Measurements from ENCODE around the gene POLA1. TPM values are rescaled to one million over a fixed set of nuclear protein-coding genes. Genes with fewer than 3 reads are reported as not detected.

Gene POLA1
- total and polyA plus RNA-seq, 2 of the 4 experiments (the other 2 are of a cell fraction), result 4.0 to 15.1 TPM

DNA sequence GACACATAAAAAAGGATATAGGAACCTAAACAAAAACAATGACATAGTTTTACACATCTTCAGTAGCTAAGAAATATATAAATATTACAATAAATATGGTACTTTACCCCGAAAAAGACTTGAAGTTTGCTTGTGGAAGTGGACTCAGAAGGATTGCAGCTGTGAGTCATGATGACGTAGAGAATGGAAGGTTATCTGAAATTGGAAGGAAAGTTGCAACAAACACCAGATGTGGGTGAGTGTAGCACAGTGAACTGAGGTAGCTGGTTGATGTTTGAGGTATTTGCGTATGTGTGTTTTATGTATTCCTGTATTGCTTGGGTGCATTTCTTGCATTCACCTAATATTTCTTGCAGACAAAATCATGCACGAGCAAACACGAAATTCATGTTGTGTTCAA, 209.1 kb downstream of the POLA1 start:
- H3K27me3 ChIP-seq (ENCODE audit: control insufficient read depth, insufficient read depth, low read length), result no peaks in the 10 kb centered on the region
- peak; percentile 96 for DNase-seq
- no peak overlapping the region for H3K27ac ChIP-seq (ENCODE audit: insufficient read depth, low read length)
- no peaks in the 10 kb centered on the region for H3K9me1 ChIP-seq (ENCODE audit: insufficient read depth, low read length)
- peak overlapping the region; percentile 61 for H2BK5ac ChIP-seq (ENCODE audit: low read depth, low read length, poor library complexity, severe bottlenecking)
- no peak overlapping the region for H4K5ac ChIP-seq (ENCODE audit: low read depth, low read length)
- no peak overlapping the region for H3K18ac ChIP-seq (ENCODE audit: low read depth, low read length)
- no peak overlapping the region for H2BK20ac ChIP-seq (ENCODE audit: low read depth, low read length)
- H3K4me3 ChIP-seq (ENCODE audit: insufficient read depth, low read depth, low read length), result no peak overlapping the region
- H4K20me1 ChIP-seq (ENCODE audit: insufficient read depth, low read length), result no peaks in the 10 kb centered on the region
- no peak overlapping the region for H2AFZ ChIP-seq (replicated peaks; ENCODE audit: low read length, poor library complexity)
- ChIA-PET POLR2A (ENCODE audit: unreplicated experiment) (no interaction called here), CTCF (interaction anchor here (1.3 kb wide), 1 partner anchor 29 kb away, joined by 3 read pairs; no protein-coding TSS in a partner anchor)
- in situ Hi-C loops (cut with MboI; ENCODE audit: low sequenced_read_pairs) (no loop called here), intact Hi-C loops (cut with micrococcal nuclease) (no loop called here), dilution Hi-C loops (cut with HindIII; ENCODE audit: low sequenced_read_pairs, unreplicated experiment) (no loop called here)
- TF ChIP-seq POLR2A (IDR thresholded peaks at IDR 0.05; ENCODE audit: low read depth, low read length) (no peak), MAZ (IDR thresholded peaks at IDR 0.05; ENCODE audit: borderline replicate concordance, low read depth, low read length) (no peak), FOS (IDR thresholded peaks at IDR 0.05; ENCODE audit: low read depth, low read length) (peak; percentile 81), CHD1 (IDR thresholded peaks at IDR 0.05; ENCODE audit: low read depth, low read length) (no peak), CEBPB (IDR thresholded peaks at IDR 0.05; ENCODE audit: low read depth, low read length) (peak; percentile 78), CTCF (conservative IDR thresholded peaks at IDR 0.05; ENCODE audit: low read depth, low read length) (no peak), MXI1 (IDR thresholded peaks at IDR 0.05; ENCODE audit: borderline replicate concordance, low read depth, low read length) (no peak), ELK1 (IDR thresholded peaks at IDR 0.05; ENCODE audit: borderline replicate concordance, low read depth, low read length) (no peak), USF2 (IDR thresholded peaks at IDR 0.05; ENCODE audit: low read depth, low read length) (no peak), BHLHE40 (IDR thresholded peaks at IDR 0.05; ENCODE audit: low read depth, low read length) (0 out of 2 replicates have a peak, but pooled peaks have one; percentile 11), NFE2L2 (IDR thresholded peaks at IDR 0.05; ENCODE audit: low read depth, low read length) (no peak; the same call in 1 of the 2 replicates), RAD21 (IDR thresholded peaks at IDR 0.05; ENCODE audit: low read length) (no peak), MAFK (IDR thresholded peaks at IDR 0.05; ENCODE audit: low read depth, low read length) (no peak), SMC3 (IDR thresholded peaks at IDR 0.05; ENCODE audit: low read depth, low read length) (no peak), RCOR1 (IDR thresholded peaks at IDR 0.05; ENCODE audit: insufficient replicate concordance, low read length) (no peak), RFX5 (IDR thresholded peaks at IDR 0.05; ENCODE audit: low read depth, low read length) (no peak)
- BruUV-seq (replicated peaks), result no TSS peak
- H3K79me1 ChIP-seq (ENCODE audit: low read depth in 1 of 2, low read length in 2 of 2), result no peaks in the 10 kb centered on the region
- H3K4ac ChIP-seq (ENCODE audit: low read depth, low read length), result no peak overlapping the region
- H2AK9ac ChIP-seq (replicated peaks; ENCODE audit: low read depth, low read length, poor library complexity), result no peak overlapping the region
- no peak overlapping the region for H2AK5ac ChIP-seq (ENCODE audit: low read depth, low read length)
- H3K4me2 ChIP-seq (ENCODE audit: low read depth, low read length), result peak overlapping the region; percentile 58; the same call in 1 of the 2 replicates
- no peaks in the 10 kb centered on the region for H3K9me3 ChIP-seq (ENCODE audit: control insufficient read depth, insufficient read depth, low read length)
- H3K9ac ChIP-seq (ENCODE audit: low read depth, low read length), result no peak overlapping the region
- 8% methylated on average over 3 of the region's 5 CpGs; no CpG with 5 or more reads in 1 of the 2 experiments for WGBS, 2 experiments (ENCODE audit: extremely low coverage in 2 of 2, insufficient read length in 1 of 2)
- no peak overlapping the region for H3K14ac ChIP-seq (replicated peaks; ENCODE audit: low read depth, low read length)
- no peak overlapping the region for H4K8ac ChIP-seq (ENCODE audit: low read depth in 2 of 2, low read length in 2 of 2)
- no peak overlapping the region for H2BK120ac ChIP-seq (ENCODE audit: low read depth, low read length)
- no peak overlapping the region for H3K56ac ChIP-seq (ENCODE audit: extremely low read depth, insufficient read depth, low read length)
- no peak overlapping the region for H4K91ac ChIP-seq (ENCODE audit: insufficient read depth, low read depth, low read length)
- peak; percentile 79 for ATAC-seq (ENCODE audit: low read depth)
- no peak overlapping the region for H2BK15ac ChIP-seq (ENCODE audit: low read depth, low read length)
- no peaks in the 10 kb centered on the region for H3K36me3 ChIP-seq (ENCODE audit: control insufficient read depth, insufficient read depth, low read length)
- peaks cover 4% of the 10 kb centered on the region; the same call in 1 of the 2 replicates for H3K4me1 ChIP-seq (ENCODE audit: control insufficient read depth, insufficient read depth, low read length)
- H3K23ac ChIP-seq (ENCODE audit: low read depth, low read length), result no peak overlapping the region

Measured in IMR-90 (cell line).